Spleen (tissue), 7 donors: Measurements from ENCODE around the gene OR2J2.
"Not testable (repeated sequence)": the region's sequence is repeated elsewhere in the genome, so short reads cannot be mapped to it uniquely, and the experiment has no call there.

Source experiments
- CTCF ChIP-seq, 11 experiments: fragments of 200-600 bp in 7 of 11; fragments of 450-650 bp in 4 of 11; sonication (generic) in 4 of 11; IDR thresholded peaks in 8 of 11; conservative IDR thresholded peaks in 3 of 11; 1 replicate in 7 of 11; 2 replicates in 4 of 11; pipeline versions ENCODE4 v1.4.0 to v1.8.0; 2016 to 2021; ENCODE audit warnings: antibody characterized with exemption in 11 of 11, inconsistent platforms in 4 of 11, mild to moderate bottlenecking in 1 of 11
- POLR2AphosphoS5 ChIP-seq, 3 donors: sonication (generic); formaldehyde crosslinking; IDR thresholded peaks; one replicate each; pipeline ENCODE4 v1.5.1; 2017; ENCODE audit warnings: antibody characterized with exemption in 3 of 3
- donor health status: DM: no; HTN: no; CAD: no; lungs with moderate emphysema.
- donor health status: DM: no; HTN: no; CAD: no.
- donor health status: DM: no; HTN: no; CAD: no.

- not testable (repeated sequence) for TF ChIP-seq CTCF (IDR thresholded peaks at IDR 0.05 in 8 of 11, conservative IDR thresholded peaks at IDR 0.05 in 3 of 11); POLR2AphosphoS5 (IDR thresholded peaks at IDR 0.05)
Observed at GRCh38 chr6:29170607-29171006, at the start of gene OR2J2.
